Measurements from ENCODE around the gene PRM1. TPM values are rescaled to one million over a fixed set of nuclear protein-coding genes. Genes with fewer than 3 reads are reported as not detected.

Gene PRM1
- total RNA-seq, 4 donors from 2014 or later = not detected

GRCh38 chr16:11255737-11256660 lies 25.1 kb downstream of the PRM1 start, which contains the start of gene SOCS1:
TSS of gene SOCS1 (minus strand) at chr16:11256204. CDS start at chr16:11255478, 726 bp downstream.
- DNase-seq = peak; percentile 85 to 91
- Histone ChIP-seq H3K27ac (peak within 1 kb of the TSS; percentile 93 to 98), H3K4me3 (peak within 1 kb of the TSS; percentile 83 to 87), H3K4me1 (peaks cover 0 to 6% of the 10 kb centered on the region in 2 donors), H3K9me3 (no peaks in the 10 kb centered on the region), H3K27me3 (no peaks in the 10 kb centered on the region), H3K36me3 (no peaks in the 10 kb centered on the region)
- intact Hi-C loops (cut with DNase I; ENCODE audit: low total_unique reads) = loop anchor here (5.0 kb wide), 1 partner anchor 101 kb away; no protein-coding TSS in a partner anchor
- TF ChIP-seq POLR2A (IDR thresholded peaks at IDR 0.05) = peak; percentile 95 to 99
- TF ChIP-seq CTCF (IDR thresholded peaks at IDR 0.05) = peak; percentile 63 to 99 (median 94)

DNA sequence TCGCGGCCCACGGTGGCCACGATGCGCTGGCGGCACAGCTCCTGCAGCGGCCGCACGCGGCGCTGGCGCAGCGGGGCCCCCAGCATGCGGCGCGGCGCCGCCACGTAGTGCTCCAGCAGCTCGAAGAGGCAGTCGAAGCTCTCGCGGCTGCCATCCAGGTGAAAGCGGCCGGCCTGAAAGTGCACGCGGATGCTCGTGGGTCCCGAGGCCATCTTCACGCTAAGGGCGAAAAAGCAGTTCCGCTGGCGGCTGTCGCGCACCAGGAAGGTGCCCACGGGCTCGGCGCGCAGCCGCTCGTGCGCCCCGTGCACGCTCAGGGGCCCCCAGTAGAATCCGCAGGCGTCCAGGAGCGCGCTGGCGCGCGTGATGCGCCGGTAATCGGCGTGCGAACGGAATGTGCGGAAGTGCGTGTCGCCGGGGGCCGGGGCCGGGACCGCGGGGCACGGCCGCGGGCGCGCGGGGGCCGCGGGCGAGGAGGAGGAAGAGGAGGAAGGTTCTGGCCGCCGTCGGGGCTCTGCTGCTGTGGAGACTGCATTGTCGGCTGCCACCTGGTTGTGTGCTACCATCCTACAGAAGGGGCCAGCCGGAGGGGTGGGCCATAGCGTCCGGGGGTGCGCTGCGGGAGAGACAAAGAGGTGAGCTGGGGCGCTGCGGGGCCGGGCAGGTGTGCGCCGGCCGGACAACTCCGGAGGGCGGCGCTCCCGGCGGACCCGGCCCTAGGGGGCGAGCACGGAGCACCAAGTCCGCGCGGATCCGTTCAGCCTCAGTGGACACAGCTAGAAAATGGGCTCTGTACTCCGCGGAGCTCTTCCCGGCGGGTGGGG lies 26.0 kb downstream of the PRM1 start:
- H3K4me1 ChIP-seq = peaks cover 0 to 6% of the 10 kb centered on the region in 2 donors

DNA sequence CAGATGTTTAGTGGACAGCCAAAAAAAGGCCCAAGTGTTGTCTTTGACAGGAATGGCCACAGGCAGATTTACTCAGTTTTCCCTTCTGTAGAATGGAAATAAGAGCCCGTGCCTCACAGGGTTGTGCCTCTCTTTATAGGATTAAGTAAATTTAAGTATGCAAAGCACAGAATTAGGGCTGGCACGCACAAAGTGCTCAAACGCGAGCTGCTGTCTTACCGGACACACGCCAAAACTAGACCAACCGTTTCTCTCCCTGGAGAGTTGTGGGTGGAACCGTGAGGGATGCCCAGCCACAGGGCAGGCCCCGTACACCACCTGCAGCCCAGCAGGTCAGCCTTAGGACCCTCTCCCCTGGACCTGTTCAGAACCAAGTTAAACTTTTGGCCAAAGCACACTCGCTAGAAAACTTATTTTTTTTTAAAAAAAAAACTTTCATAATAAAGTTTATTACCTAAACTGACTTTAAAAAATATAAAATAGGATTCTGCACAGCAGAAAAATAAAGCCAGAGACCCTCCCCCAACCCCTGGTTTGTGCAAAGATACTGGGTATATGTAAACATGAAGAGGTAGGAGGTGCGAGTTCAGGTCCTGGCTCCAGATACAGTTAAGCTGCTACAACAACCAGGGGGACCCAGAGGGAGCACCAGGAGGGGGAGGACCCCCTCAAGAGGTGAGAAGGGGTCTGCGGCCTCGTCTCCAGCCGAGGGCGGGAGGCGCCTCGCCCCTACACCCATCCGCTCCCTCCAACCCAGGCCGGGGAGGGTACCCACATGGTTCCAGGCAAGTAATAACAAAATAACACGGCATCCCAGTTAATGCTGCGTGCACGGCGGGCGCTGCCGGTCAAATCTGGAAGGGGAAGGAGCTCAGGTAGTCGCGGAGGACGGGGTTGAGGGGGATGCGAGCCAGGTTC lies 26.9 kb downstream of the PRM1 start:
- intact Hi-C loops (cut with DNase I; ENCODE audit: low total_unique reads) = no loop called here

More for the DNA sequence above, 26.0 kb downstream of the PRM1 start:
- no peaks in the 10 kb centered on the region for H3K9me3 ChIP-seq
- H3K36me3 ChIP-seq = no peaks in the 10 kb centered on the region
- peak overlapping the region; percentile 83 to 87 for H3K4me3 ChIP-seq
- TF ChIP-seq CTCF (IDR thresholded peaks at IDR 0.05) (peak in 2 of 4 experiments; percentile 25 to 43), POLR2A (IDR thresholded peaks at IDR 0.05) (no peak)
- H3K27ac ChIP-seq = peak overlapping the region; percentile 93 to 98
- intact Hi-C loops (cut with DNase I; ENCODE audit: low total_unique reads) = loop anchor here (5.0 kb wide), 1 partner anchor 102 kb away; no protein-coding TSS in a partner anchor
- peak; percentile 45 to 59 for DNase-seq
- no peaks in the 10 kb centered on the region for H3K27me3 ChIP-seq

More for the DNA sequence above, 26.9 kb downstream of the PRM1 start:
- no peaks in the 10 kb centered on the region for H3K36me3 ChIP-seq
- H3K27me3 ChIP-seq = no peaks in the 10 kb centered on the region
- no peak for TF ChIP-seq POLR2A (IDR thresholded peaks at IDR 0.05)
- TF ChIP-seq CTCF (IDR thresholded peaks at IDR 0.05) = no peak
- H3K27ac ChIP-seq = peak overlapping the region; percentile 93 to 98
- DNase-seq = peak in 1 of 2 donors; percentile 31
- H3K4me1 ChIP-seq = peaks cover 0 to 6% of the 10 kb centered on the region in 2 donors
- no peaks in the 10 kb centered on the region for H3K9me3 ChIP-seq
- H3K4me3 ChIP-seq = peak overlapping the region; percentile 83 to 87
